B cell (primary cell): ENCODE data around the gene MAP2K1. TPM values are rescaled to one million over a fixed set of nuclear protein-coding genes. Genes with fewer than 3 reads are reported as not detected.
"Not testable (repeated sequence)": the region's sequence is repeated elsewhere in the genome, so short reads cannot be mapped to it uniquely, and the experiment has no call there.

Experiments
- ATAC-seq: fragments of 200-7000 bp; cut with Tn5 transposase; one replicate; pipeline ENCODE4 v1.10.0; 2021; ENCODE audit warnings: low read depth, mild to moderate bottlenecking, moderate number of reproducible peaks, moderate library complexity
- CTCF ChIA-PET: fragments of 350-600 bp; sonication (Branson Sonifier 250); formaldehyde crosslinking; loops from one replicate; lab custom pipeline; 2021; ENCODE audit warnings: antibody characterized with exemption, inconsistent platforms; lab: Charles Lee
- POLR2A ChIA-PET: fragments of 350-600 bp; sonication (Branson Sonifier 250); formaldehyde crosslinking; loops from one replicate; lab custom pipeline; 2021; ENCODE audit warnings: antibody characterized with exemption; lab: Charles Lee
- DNase-seq: peaks from one replicate; pipeline ENCODE4 v3.0.0; 2013
- H2AFZ ChIP-seq: 2 replicates; pipeline ENCODE4 v1.6.1; 2012; ENCODE audit warnings: mild to moderate bottlenecking, low read depth, low read length; ENCODE audit not compliant: insufficient read depth, poor library complexity, severe bottlenecking
- H3K27ac ChIP-seq, 2 donors: 1 replicate in 1 of 2; 2 replicates in 1 of 2; pipeline ENCODE4 v1.5.1; 2012 to 2013; ENCODE audit warnings: low read length in 2 of 2, mild to moderate bottlenecking in 2 of 2, moderate library complexity in 1 of 2
- H3K27me3 ChIP-seq, 4 experiments: fragments of 200-600 bp in 1 of 4; sonication (generic) in 1 of 4; replicated peaks in 1 of 4; 1 replicate in 2 of 4; 2 replicates in 2 of 4; pipeline versions ENCODE4 v1.6.1 to v1.7.0; 2013 to 2016; ENCODE audit warnings: low read length in 3 of 4, mild to moderate bottlenecking in 2 of 4, mixed read lengths in 1 of 4, moderate library complexity in 1 of 4; ENCODE audit not compliant: insufficient read depth in 4 of 4, control insufficient read depth in 3 of 4; ENCODE audit errors: control extremely low read depth in 1 of 4
- H3K36me3 ChIP-seq, 2 experiments: replicated peaks in 1 of 2; 1 replicate in 1 of 2; 2 replicates in 1 of 2; pipeline versions ENCODE4 v1.6.1 to v1.7.1; 2013; ENCODE audit warnings: low read length in 1 of 2; ENCODE audit not compliant: insufficient read depth in 2 of 2, control insufficient read depth in 1 of 2; ENCODE audit errors: control extremely low read depth in 1 of 2, extremely low read depth in 1 of 2
- H3K4me1 ChIP-seq, 2 donors: fragments of 200-600 bp in 1 of 2; sonication (generic) in 1 of 2; 1 replicate in 1 of 2; 2 replicates in 1 of 2; pipeline versions ENCODE4 v1.5.1 to v1.6.1; 2013 to 2017; ENCODE audit warnings: low read length in 2 of 2; ENCODE audit not compliant: control insufficient read depth in 2 of 2, insufficient read depth in 2 of 2
- H3K4me2 ChIP-seq: replicated peaks from 2 replicates; pipeline ENCODE3; 2012; ENCODE audit warnings: mild to moderate bottlenecking, low read depth, low read length; ENCODE audit not compliant: poor library complexity, severe bottlenecking
- H3K4me3 ChIP-seq, 5 experiments: fragments of 200-600 bp in 1 of 5; sonication (generic) in 1 of 5; 1 replicate in 3 of 5; 2 replicates in 2 of 5; pipeline versions ENCODE4 v1.5.1 to v1.7.0; 2011 to 2016; ENCODE audit warnings: low read length in 4 of 5, mild to moderate bottlenecking in 4 of 5, low read depth in 2 of 5, control low read depth in 1 of 5, moderate library complexity in 1 of 5; ENCODE audit not compliant: insufficient read depth in 1 of 5; ENCODE audit errors: control extremely low read depth in 1 of 5, extremely low read depth in 1 of 5
- H3K79me2 ChIP-seq: fragments of 200-600 bp; sonication (generic); one replicate; pipeline ENCODE4 v1.6.0; 2016; ENCODE audit warnings: low read length; ENCODE audit not compliant: control insufficient read depth, insufficient read depth
- H3K9ac ChIP-seq: fragments of 200-600 bp; sonication (generic); 2 replicates; pipeline ENCODE4 v1.6.1; 2017; ENCODE audit warnings: mild to moderate bottlenecking, low read length, moderate library complexity
- H3K9me3 ChIP-seq, 3 donors: one replicate each; pipeline versions ENCODE4 v1.6.1 to v1.7.1; 2013; ENCODE audit warnings: low read length in 2 of 3; ENCODE audit not compliant: control insufficient read depth in 2 of 3, insufficient read depth in 1 of 3; ENCODE audit errors: control extremely low read depth in 1 of 3
- H4K20me1 ChIP-seq: 2 replicates; pipeline ENCODE4 v1.6.0; 2012; ENCODE audit warnings: mild to moderate bottlenecking, low read length; ENCODE audit not compliant: insufficient read depth, control insufficient read depth, poor library complexity, severe bottlenecking
- H3K27ac Mint-ChIP-seq: one replicate; pipeline ENCODE4 v1.8.0; 2021; ENCODE audit warnings: mixed read lengths
- H3K27me3 Mint-ChIP-seq: one replicate; pipeline ENCODE4 v1.8.0; 2021; ENCODE audit warnings: mixed read lengths
- H3K4me1 Mint-ChIP-seq: one replicate; pipeline ENCODE4 v1.8.0; 2021; ENCODE audit warnings: mixed read lengths
- H3K4me3 Mint-ChIP-seq: one replicate; pipeline ENCODE4 v1.8.0; 2021; ENCODE audit warnings: mixed read lengths
- H3K9me3 Mint-ChIP-seq: one replicate; pipeline ENCODE4 v1.8.0; 2022; ENCODE audit warnings: mixed read lengths; ENCODE audit not compliant: insufficient read depth
- EZH2 ChIP-seq: IDR thresholded peaks from 2 replicates; pipeline ENCODE4 v1.6.1; 2012; ENCODE audit warnings: borderline replicate concordance, low read depth, mild to moderate bottlenecking, moderate library complexity, low read length; ENCODE audit not compliant: insufficient read depth, poor library complexity, severe bottlenecking
- WGBS: methylation state at CpG from one replicate; pipeline ENCODE4 v1.1.5; 2013; ENCODE audit warnings: missing lambda C conversion rate; ENCODE audit not compliant: insufficient coverage; 5-methylcytosine and 5-hydroxymethylcytosine counted together
- intact Hi-C: fragments of 100-400 bp; cut with micrococcal nuclease; formaldehyde crosslinking; loops from one replicate; pipeline ENCODE4 v1.10.0; 2022
- polyA plus RNA-seq: library from polyadenylated mRNA; depleted of rRNA; stranded (reverse); fragments of >200 nt; gene quantifications from 2 replicates; pipeline ENCODE4 v1.2.3, GENCODE V29; 2012
- total RNA-seq, 2 donors: library from RNA; stranded (reverse); fragments of 120-200 nt in 1 of 2; gene quantifications; 1 replicate in 1 of 2; 2 replicates in 1 of 2; pipeline versions ENCODE4 v1.2.3 to v1.2.4, GENCODE V29; 2013 to 2022
- TF ChIP-seq, protein P1 (sequence below): fragments of 200-600 bp; IDR thresholded peaks from one replicate; pipeline ENCODE4 v1.8.0; 2022; ENCODE audit warnings: antibody characterized with exemption, mild to moderate bottlenecking

MAP2K1 gene
- total and polyA plus RNA-seq, 2 donors (not counting 1 experiment from before 2014, with no cell fraction given), result 21.6 to 52.3 TPM

DNA sequence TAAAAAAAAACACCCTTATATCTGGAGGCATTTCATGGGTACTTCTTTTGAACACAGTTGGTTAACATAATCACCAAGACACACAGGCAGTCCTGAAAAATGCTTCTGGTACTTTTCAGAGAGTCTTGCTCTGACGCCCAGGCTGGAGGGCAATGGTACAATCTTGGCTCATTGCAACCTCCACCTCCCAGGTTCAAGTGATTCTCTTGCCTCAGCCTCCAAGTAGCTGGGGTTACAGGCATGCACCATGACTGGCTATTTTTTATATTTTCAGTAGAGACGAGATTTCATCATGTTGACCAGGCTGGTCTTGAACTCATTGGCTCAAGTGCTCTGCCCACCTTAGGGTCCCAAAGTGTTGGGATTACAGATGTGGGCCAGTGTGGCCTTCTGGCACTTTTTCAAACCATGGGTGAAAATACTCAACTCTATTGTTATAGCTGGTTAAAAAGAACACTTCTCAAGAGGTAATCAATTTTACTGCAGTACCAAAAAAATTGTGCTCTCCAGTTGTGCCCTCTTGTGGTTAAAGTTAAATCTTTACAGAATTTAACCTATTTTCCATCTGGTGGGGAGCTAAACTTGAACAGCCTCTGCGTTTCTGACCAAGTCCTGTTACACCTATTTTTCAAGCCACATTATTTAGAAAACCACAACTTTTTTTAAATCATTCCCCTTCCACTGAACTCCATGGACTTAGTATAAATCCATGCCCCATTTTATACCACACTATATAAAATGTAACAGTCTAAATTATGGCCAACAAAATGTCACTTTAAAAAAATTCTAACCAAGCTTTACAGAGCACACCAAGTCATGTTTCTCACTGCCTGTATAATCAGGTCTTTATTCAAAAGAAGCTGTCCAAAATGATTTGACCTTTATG lies 112.0 kb downstream of the MAP2K1 start:
- WGBS, result 56% methylated on average over 3 of the region's 3 CpGs
- Histone ChIP-seq H3K4me3 (no peak overlapping the region), H3K4me1 (peaks cover 27 to 37% of the 10 kb centered on the region in 2 donors), H3K9me3 (no peaks in the 10 kb centered on the region), H3K4me2 (no peak overlapping the region), H3K27me3 (no peaks in the 10 kb centered on the region), H3K79me2 (peaks cover 44% of the 10 kb centered on the region), H2AFZ (no peak overlapping the region), H3K9ac (no peak overlapping the region), H3K27ac (peak overlapping the region; percentile 95 to 96), H4K20me1 (peaks cover 17% of the 10 kb centered on the region), H3K36me3 (peaks cover 8 to 74% of the 10 kb centered on the region in 2 experiments)
- TF ChIP-seq, protein P1, sequence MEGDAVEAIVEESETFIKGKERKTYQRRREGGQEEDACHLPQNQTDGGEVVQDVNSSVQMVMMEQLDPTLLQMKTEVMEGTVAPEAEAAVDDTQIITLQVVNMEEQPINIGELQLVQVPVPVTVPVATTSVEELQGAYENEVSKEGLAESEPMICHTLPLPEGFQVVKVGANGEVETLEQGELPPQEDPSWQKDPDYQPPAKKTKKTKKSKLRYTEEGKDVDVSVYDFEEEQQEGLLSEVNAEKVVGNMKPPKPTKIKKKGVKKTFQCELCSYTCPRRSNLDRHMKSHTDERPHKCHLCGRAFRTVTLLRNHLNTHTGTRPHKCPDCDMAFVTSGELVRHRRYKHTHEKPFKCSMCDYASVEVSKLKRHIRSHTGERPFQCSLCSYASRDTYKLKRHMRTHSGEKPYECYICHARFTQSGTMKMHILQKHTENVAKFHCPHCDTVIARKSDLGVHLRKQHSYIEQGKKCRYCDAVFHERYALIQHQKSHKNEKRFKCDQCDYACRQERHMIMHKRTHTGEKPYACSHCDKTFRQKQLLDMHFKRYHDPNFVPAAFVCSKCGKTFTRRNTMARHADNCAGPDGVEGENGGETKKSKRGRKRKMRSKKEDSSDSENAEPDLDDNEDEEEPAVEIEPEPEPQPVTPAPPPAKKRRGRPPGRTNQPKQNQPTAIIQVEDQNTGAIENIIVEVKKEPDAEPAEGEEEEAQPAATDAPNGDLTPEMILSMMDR, result peak; percentile 65
- TF ChIP-seq EZH2, result no peak
- intact Hi-C loops, result loop anchor here (2.0 to 10.0 kb wide), 4 partner anchors 246 to 1366 kb away; partner anchors contain the start of genes HACD3, MEGF11 and PDCD7
- CTCF ChIA-PET, result interaction anchor here (0.7 to 5.2 kb wide), 35 partner anchors 9 to 968 kb away, joined by 3 to 89 read pairs (median 4); partner anchors contain the start of genes HACD3, MAP2K1 and TIPIN
- POLR2A ChIA-PET, result interaction anchor here (0.9 to 2.3 kb wide), 3 partner anchors 110 to 205 kb away, joined by 5 to 9 read pairs (median 6); partner anchors contain the start of genes DIS3L and MAP2K1
- H3K9me3 Mint-ChIP-seq, result no peaks in the 10 kb centered on the region
- ATAC-seq (no peak), DNase-seq (peak; percentile 61)
- H3K4me1 Mint-ChIP-seq, result peaks cover 42% of the 10 kb centered on the region
- H3K4me3 Mint-ChIP-seq, result peak overlapping the region; percentile 94
- peak overlapping the region; percentile 93 for H3K27ac Mint-ChIP-seq
- H3K27me3 Mint-ChIP-seq, result no peaks in the 10 kb centered on the region

DNA sequence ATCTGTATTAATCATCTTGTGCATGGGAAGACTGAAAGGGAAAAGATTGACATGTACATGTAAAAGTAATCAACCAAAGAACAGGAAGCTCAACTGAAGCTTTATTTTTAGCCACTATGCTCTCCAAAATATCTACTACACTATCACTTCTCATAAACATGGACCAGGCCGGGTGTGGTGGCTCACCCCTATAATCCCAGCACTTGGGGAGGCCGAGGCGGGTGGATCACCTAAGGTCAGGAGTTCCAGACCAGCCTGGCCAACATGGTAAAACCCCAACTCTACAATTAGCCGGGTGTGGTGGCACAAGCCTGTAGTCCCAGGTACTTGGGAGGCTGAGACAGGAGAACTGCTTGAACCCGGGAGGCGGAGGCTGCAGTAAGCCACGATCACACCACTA lies 113.6 kb downstream of the MAP2K1 start:
- H3K9me3 Mint-ChIP-seq, H3K27ac ChIP-seq, ATAC-seq, H3K27me3 ChIP-seq, H3K27me3 Mint-ChIP-seq, H3K9ac ChIP-seq, H3K27ac Mint-ChIP-seq, H2AFZ ChIP-seq, H3K4me3 ChIP-seq, H3K4me3 Mint-ChIP-seq, H3K4me2 ChIP-seq, H3K9me3 ChIP-seq, intact Hi-C loops, DNase-seq: not testable (repeated sequence)
- H3K4me1 Mint-ChIP-seq, result peaks cover 52% of the 10 kb centered on the region
- Histone ChIP-seq H4K20me1 (peaks cover 24% of the 10 kb centered on the region), H3K4me1 (peaks cover 29 to 42% of the 10 kb centered on the region in 2 donors), H3K79me2 (peaks cover 51% of the 10 kb centered on the region), H3K36me3 (peaks cover 3 to 58% of the 10 kb centered on the region in 2 experiments)
- ChIA-PET CTCF (interaction anchor here (0.9 to 5.2 kb wide), 2 partner anchors 113 to 207 kb away, joined by 4 to 89 read pairs; partner anchors contain the start of genes DIS3L and MAP2K1), POLR2A (interaction anchor here (0.5 kb wide), 1 partner anchor 144 kb away, joined by 3 read pairs; the partner anchor contains the start of gene TIPIN)
- 64% methylated on average over 2 of the region's 7 CpGs for WGBS
